Measurements from ENCODE around the gene TMPRSS11A.

DNA sequence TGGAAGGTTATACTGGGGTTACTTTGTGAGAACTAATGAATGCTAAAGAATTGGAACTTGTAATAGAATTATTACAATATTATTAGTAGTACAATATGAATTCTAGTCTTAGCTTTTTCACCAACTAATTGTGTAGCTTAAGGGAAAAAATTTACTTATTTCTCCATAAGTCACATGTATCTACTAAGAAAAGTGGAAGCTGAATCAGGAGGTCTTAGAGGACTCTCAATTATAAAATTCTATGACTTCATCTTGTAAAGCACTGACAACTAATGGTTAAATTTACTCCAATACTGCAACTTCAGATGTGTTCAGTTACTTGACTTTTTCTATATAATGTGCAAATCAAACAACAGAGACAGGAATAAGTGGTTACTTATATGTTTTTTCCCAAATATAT is 78.6 kb downstream of the TMPRSS11A start:
- TF ChIP-seq, protein P1, sequence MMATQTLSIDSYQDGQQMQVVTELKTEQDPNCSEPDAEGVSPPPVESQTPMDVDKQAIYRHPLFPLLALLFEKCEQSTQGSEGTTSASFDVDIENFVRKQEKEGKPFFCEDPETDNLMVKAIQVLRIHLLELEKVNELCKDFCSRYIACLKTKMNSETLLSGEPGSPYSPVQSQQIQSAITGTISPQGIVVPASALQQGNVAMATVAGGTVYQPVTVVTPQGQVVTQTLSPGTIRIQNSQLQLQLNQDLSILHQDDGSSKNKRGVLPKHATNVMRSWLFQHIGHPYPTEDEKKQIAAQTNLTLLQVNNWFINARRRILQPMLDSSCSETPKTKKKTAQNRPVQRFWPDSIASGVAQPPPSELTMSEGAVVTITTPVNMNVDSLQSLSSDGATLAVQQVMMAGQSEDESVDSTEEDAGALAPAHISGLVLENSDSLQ (IDR thresholded peaks at IDR 0.05): no peak
- no peak for TF ChIP-seq BHLHE40 (IDR thresholded peaks at IDR 0.05; ENCODE audit: borderline replicate concordance)
- TF ChIP-seq FOXM1 (IDR thresholded peaks at IDR 0.05; ENCODE audit: borderline replicate concordance): no peak
- TF ChIP-seq FOXA1 (IDR thresholded peaks at IDR 0.05): no peak
- no peak for TF ChIP-seq NFRKB (IDR thresholded peaks at IDR 0.05)

Measured in HEK293T (cell line).